Astrocyte of the spinal cord (primary cell): ENCODE data around the gene FTO.

Experiments used
- DNase-seq: peaks from one replicate; pipeline ENCODE4 v3.0.0; 2011; ENCODE audit warnings: low read depth, low spot score
- H3K4me3 ChIP-seq: 2 replicates; pipeline ENCODE4 v1.5.1; 2011; ENCODE audit warnings: low read depth, mild to moderate bottlenecking, low read length, moderate library complexity
- in situ Hi-C: cut with HindIII; loops from 2 replicates; pipeline ENCODE4 v1.10.0; 2017; ENCODE audit warnings: low sequenced_read_pairs
- TF ChIP-seq, protein P1 (sequence below): IDR thresholded peaks from 2 replicates; pipeline ENCODE4 v1.5.1; 2012; ENCODE audit warnings: low read depth, mild to moderate bottlenecking, low read length, inconsistent platforms

FTO gene

DNA sequence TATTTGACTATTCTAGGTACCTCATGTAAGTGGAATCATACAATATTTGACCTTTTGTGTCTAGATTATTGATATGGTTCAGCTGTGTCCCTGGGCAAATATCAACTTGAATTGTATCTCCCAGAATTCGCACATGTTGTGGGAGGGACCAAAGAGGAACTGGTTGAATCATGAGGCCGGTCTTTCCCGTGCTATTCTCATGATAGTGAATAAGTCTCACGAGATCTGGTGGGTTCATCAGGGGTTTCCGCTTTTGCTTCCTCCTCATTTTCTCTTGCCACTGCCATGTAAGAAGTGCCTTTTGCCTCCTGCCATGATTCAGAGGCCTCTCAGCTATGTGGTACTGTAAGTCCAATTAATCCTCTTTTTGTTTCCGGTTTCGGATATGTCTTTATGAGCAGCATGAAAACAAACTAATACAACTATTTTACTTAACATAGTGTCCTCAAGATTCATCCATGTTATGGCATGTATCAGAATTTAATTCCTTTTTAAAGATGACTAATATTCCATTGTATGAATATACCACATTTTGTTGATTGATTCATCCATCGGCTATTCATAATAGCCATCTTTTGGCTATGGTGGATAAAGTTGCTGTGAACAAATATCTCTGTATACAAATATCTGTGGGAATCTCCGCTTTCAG, 129.1 kb downstream of the FTO start:
- DNase-seq, result no peak
- in situ Hi-C loops, result no loop called here
- TF ChIP-seq, protein P1, sequence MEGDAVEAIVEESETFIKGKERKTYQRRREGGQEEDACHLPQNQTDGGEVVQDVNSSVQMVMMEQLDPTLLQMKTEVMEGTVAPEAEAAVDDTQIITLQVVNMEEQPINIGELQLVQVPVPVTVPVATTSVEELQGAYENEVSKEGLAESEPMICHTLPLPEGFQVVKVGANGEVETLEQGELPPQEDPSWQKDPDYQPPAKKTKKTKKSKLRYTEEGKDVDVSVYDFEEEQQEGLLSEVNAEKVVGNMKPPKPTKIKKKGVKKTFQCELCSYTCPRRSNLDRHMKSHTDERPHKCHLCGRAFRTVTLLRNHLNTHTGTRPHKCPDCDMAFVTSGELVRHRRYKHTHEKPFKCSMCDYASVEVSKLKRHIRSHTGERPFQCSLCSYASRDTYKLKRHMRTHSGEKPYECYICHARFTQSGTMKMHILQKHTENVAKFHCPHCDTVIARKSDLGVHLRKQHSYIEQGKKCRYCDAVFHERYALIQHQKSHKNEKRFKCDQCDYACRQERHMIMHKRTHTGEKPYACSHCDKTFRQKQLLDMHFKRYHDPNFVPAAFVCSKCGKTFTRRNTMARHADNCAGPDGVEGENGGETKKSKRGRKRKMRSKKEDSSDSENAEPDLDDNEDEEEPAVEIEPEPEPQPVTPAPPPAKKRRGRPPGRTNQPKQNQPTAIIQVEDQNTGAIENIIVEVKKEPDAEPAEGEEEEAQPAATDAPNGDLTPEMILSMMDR, result no peak
- H3K4me3 ChIP-seq, result no peak overlapping the region

DNA sequence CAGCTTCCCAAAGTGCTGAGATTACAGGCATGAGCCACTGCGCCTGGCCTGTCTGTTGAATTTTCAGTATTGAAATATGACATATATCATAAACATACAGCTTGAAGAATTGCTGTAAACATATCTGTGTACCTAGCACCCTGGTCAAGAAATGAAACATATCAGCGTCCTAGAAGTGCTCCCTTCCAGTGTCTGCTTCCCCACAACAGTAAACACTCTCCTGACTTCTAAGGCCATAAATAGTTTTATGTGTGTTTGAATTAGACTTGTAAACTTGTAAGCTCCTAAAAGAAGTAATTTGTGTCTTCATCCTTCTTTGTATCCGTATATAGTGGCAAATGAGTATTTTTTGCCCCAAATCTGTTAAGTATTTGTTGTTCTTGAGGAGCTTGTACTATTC, 132.2 kb downstream of the FTO start:
- in situ Hi-C loops, result no loop called here
- no peak for DNase-seq
- TF ChIP-seq, protein P1, result no peak
- H3K4me3 ChIP-seq, result no peak overlapping the region

DNA sequence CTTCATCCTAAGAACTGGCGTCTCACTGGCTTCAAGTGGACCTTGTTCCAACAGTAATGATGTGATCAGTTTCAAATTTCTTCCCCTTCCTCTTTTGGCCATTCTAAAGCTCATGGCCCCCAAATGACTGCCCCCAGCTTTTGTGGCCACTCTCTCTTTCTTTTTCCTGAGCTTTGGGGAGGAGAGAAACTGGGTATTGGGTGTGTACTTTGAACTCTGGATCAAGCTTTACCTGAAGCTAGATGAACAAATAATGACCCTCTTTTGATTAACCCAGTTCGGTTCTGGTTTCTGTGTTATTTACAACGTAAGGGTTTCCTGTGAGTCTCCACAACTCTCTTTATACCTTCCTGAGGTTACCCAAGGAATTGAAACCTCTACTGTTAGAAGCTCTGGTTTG, 132.7 kb downstream of the FTO start:
- in situ Hi-C loops, result no loop called here
- no peak overlapping the region for H3K4me3 ChIP-seq
- TF ChIP-seq, protein P1, result no peak
- no peak for DNase-seq

DNA sequence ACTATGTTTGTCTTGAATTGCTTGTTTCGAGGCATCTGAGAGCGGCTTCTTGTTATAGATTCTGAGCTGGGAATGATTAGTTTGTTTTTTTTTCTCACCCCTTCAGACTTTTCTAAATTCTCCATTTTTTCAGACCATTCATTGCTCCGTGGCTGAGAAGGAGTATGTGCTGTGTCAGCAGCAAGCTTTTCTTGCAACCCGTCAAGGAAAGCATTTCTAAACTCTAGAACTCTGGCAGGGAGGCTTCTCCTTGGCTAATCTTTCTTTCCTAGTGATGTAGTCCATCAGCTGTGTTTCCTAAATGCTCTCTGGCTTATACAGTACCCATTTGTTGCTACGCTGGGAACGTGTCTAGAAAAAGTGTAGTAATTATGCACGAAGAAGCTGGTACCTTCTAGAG, 133.5 kb downstream of the FTO start:
- no peak overlapping the region for H3K4me3 ChIP-seq
- in situ Hi-C loops, result no loop called here
- TF ChIP-seq, protein P1, result no peak
- DNase-seq, result no peak

DNA sequence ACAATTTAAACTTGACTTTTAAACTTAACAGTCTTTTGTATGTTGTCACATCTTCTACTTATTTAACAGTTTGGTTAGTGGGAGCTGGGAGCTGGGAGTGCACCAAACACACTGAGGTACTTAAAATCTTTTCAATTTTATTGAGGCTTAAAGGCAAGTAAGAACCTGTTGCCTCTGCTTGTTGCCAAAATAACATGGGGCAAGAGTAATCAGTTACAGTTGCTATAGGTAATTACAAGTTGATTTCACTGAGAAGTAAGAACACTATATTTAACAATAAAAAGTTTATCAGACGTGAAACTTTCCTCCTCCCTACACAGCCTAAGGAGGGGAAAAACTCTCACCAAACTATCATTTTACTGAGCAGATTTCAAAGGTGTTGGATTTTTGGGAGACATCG, 135.2 kb downstream of the FTO start:
- in situ Hi-C loops, result no loop called here
- DNase-seq, result no peak
- TF ChIP-seq, protein P1, result no peak
- no peak overlapping the region for H3K4me3 ChIP-seq

DNA sequence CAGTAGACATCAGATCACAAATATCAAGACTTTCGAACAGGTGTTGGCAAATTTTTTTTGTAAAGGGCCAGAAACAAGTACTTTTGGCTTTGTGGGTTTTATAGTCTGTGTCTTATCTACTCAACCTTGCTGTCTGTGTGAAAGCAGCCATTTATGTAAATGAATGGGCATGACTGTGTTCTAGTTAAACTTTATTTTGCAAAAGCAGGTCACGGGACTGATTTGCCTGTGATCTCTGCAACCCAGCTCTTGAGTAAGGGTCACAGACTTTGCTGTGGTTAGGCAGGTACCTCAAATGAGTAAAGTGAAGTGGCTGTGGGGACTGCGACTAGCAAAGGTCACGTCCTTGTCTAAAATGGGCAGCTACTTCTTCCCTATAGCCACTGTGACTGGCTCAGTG, 136.5 kb downstream of the FTO start:
- no peak for DNase-seq
- TF ChIP-seq, protein P1, result no peak
- H3K4me3 ChIP-seq, result no peak overlapping the region
- in situ Hi-C loops, result no loop called here
